ENCODE data around the gene TF. TPM values are rescaled to one million over a fixed set of nuclear protein-coding genes. Genes with fewer than 3 reads are reported as not detected.

Gene TF
- total and polyA plus RNA-seq, 2 of the 8 experiments (the other 6 are each of a cell fraction or from before 2014, with no cell fraction given): 0.02 to 0.26 TPM

GRCh38 chr3:133812872-133813271, 66.7 kb downstream of the TF start:
- Histone ChIP-seq H2AK5ac (ENCODE audit: low read depth, low read length) (no peak overlapping the region), H4K91ac (replicated peaks; ENCODE audit: insufficient read length, low read length) (no peak overlapping the region), H4K5ac (ENCODE audit: insufficient read length, low read depth, low read length) (no peak overlapping the region), H3K4me2 (ENCODE audit: insufficient read depth in 1 of 2, low read depth in 2 of 2, low read length in 2 of 2) (no peak overlapping the region), H3K27me3 (replicated peaks in 1 of 4; ENCODE audit: control insufficient read depth in 3 of 4, extremely low read depth in 1 of 4, insufficient read depth in 3 of 4, low read length in 3 of 4) (no peaks in the 10 kb centered on the region), H2BK12ac (ENCODE audit: low read depth, low read length) (no peak overlapping the region), H3K36me3 (ENCODE audit: control insufficient read depth in 2 of 4, insufficient read depth in 4 of 4, low read length in 3 of 4) (peaks cover 9 to 67% (median 34%) of the 10 kb centered on the region in 4 experiments; a peak in 7 of 8 replicates), H3K4me1 (replicated peaks in 1 of 4; ENCODE audit: control insufficient read depth in 3 of 4, insufficient read depth in 4 of 4, low read length in 3 of 4) (no peaks in the 10 kb centered on the region), H4K8ac (ENCODE audit: extremely low read depth, insufficient read depth, low read length) (no peak overlapping the region), H3K23me2 (ENCODE audit: low read depth, low read length) (no peaks in the 10 kb centered on the region), H3K18ac (ENCODE audit: extremely low read depth, low read length) (no peak overlapping the region), H3K23ac (ENCODE audit: insufficient read length) (no peak overlapping the region), H4K20me1 (replicated peaks in 1 of 2; ENCODE audit: control insufficient read depth in 1 of 2, insufficient read depth in 2 of 2, low read length in 2 of 2) (no peaks in the 10 kb centered on the region), H3K9me3 (ENCODE audit: insufficient read depth in 2 of 2, low read depth in 1 of 2, low read length in 1 of 2) (no peaks in the 10 kb centered on the region), H2BK120ac (replicated peaks; ENCODE audit: low read depth, low read length) (no peak overlapping the region), H3K56ac (replicated peaks; ENCODE audit: insufficient read length, low read depth, low read length) (no peak overlapping the region), H3K27ac (ENCODE audit: low read depth, low read length) (no peak overlapping the region), H3K9ac (replicated peaks in 1 of 4; ENCODE audit: extremely low read depth in 1 of 4, low read depth in 3 of 4, low read length in 3 of 4) (no peak overlapping the region), H2AFZ (ENCODE audit: low read length) (no peak overlapping the region), H2BK15ac (ENCODE audit: low read length) (no peak overlapping the region), H2BK5ac (ENCODE audit: low read depth, low read length) (no peak overlapping the region), H3K4ac (replicated peaks; ENCODE audit: insufficient read length, low read depth, low read length) (no peak overlapping the region), H2BK20ac (ENCODE audit: low read length) (no peak overlapping the region), H3K79me1 (ENCODE audit: low read depth, low read length) (no peaks in the 10 kb centered on the region), H3K14ac (ENCODE audit: insufficient read length) (no peak overlapping the region), H3K4me3 (ENCODE audit: extremely low read depth in 1 of 4, insufficient read depth in 2 of 4, low read depth in 3 of 4, low read length in 4 of 4) (no peak overlapping the region), H3K79me2 (ENCODE audit: control insufficient read depth in 1 of 2, insufficient read depth in 2 of 2, low read length in 2 of 2) (no peaks in the 10 kb centered on the region)
- ChIA-PET CTCF (ENCODE audit: partially characterized antibody) (interaction anchor here (1.1 kb wide), 1 partner anchor 13 kb away, joined by 3 read pairs; no protein-coding TSS in a partner anchor), POLR2A (ENCODE audit: partially characterized antibody) (no interaction called here)
- 89% methylated on average over 1 of the region's 1 CpG; no CpG with 5 or more reads in 1 of the 2 experiments for WGBS, 2 experiments (ENCODE audit: extremely low coverage in 1 of 2, insufficient coverage in 1 of 2, insufficient read length in 1 of 2, insufficient replicate concordance in 2 of 2, low coverage in 1 of 2, low lambda C conversion rate in 2 of 2, missing lambda C conversion rate in 1 of 2)
- FAIRE-seq: no peak
- DNase-seq (ENCODE audit: low read depth in 1 of 2, low spot score in 2 of 2): no peak
- TF ChIP-seq TAF1 (IDR thresholded peaks at IDR 0.05; ENCODE audit: low read depth, low read length) (no peak), TEAD4 (IDR thresholded peaks at IDR 0.05; ENCODE audit: low read depth, low read length) (no peak), NANOG (IDR thresholded peaks at IDR 0.05; ENCODE audit: insufficient read depth, low read depth, low read length, poor library complexity, severe bottlenecking) (no peak), TCF12 (IDR thresholded peaks at IDR 0.05; ENCODE audit: low read depth, low read length) (no peak), BACH1 (IDR thresholded peaks at IDR 0.05; ENCODE audit: low read length) (no peak), CTBP2 (IDR thresholded peaks at IDR 0.05; ENCODE audit: borderline replicate concordance, insufficient read depth, insufficient read length, low read length) (no peak), CTCF (IDR thresholded peaks at IDR 0.05; ENCODE audit: control extremely low read depth in 1 of 3, insufficient read depth in 1 of 3, low read depth in 1 of 3, low read length in 3 of 3) (no peak), NRF1 (IDR thresholded peaks at IDR 0.05; ENCODE audit: low read depth, low read length) (no peak), MAX (IDR thresholded peaks at IDR 0.05) (no peak), HDAC2 (IDR thresholded peaks at IDR 0.05; ENCODE audit: borderline replicate concordance in 1 of 2, low read depth in 2 of 2, low read length in 2 of 2) (no peak), KDM5A (IDR thresholded peaks at IDR 0.05; ENCODE audit: low read length) (no peak), RFX5 (IDR thresholded peaks at IDR 0.05; ENCODE audit: borderline replicate concordance, low read depth, low read length) (no peak)
